NCI-H2081 (cell line): Measurements from ENCODE around the gene NMUR1.

Experiments
- DNase-seq, 2 experiments: peaks; one replicate each; lab custom pipeline; 2025; lab: John Stamatoyannopoulos, UW

The NMUR1 gene

GRCh38 chr2:231526341-231527090, 3.7 kb downstream of the NMUR1 start:
- DNase-seq: no peak

- DNase-seq: no peak
Measured at GRCh38 chr2:231525248-231526163, 4.7 kb downstream of the NMUR1 start.

- no peak for DNase-seq
Measured at GRCh38 chr2:231524477-231525247, 5.6 kb downstream of the NMUR1 start.

- no peak for DNase-seq
Measured at GRCh38 chr2:231523451-231524285, 6.6 kb downstream of the NMUR1 start.

- DNase-seq: no peak
Measured at GRCh38 chr2:231522418-231523180, 7.6 kb downstream of the NMUR1 start.

- no peak for DNase-seq
Measured at GRCh38 chr2:231521443-231521842, 8.8 kb downstream of the NMUR1 start.

- no peak for DNase-seq
Measured at GRCh38 chr2:231519975-231520555, 10.2 kb downstream of the NMUR1 start.

- DNase-seq: no peak
Measured at GRCh38 chr2:231518771-231519170, 11.5 kb downstream of the NMUR1 start.

- DNase-seq: no peak
Measured at GRCh38 chr2:231515603-231516002, 14.6 kb downstream of the NMUR1 start.

- no peak for DNase-seq
Measured at GRCh38 chr2:231514951-231515297, 15.3 kb downstream of the NMUR1 start.

- peak; percentile 97 to 98 for DNase-seq
Measured at GRCh38 chr2:231514225-231514950, 15.9 kb downstream of the NMUR1 start.

- DNase-seq: no peak
Measured at GRCh38 chr2:231513746-231514224, 16.5 kb downstream of the NMUR1 start.

GRCh38 chr2:231512222-231512621, 18.0 kb downstream of the NMUR1 start:
- no peak for DNase-seq

- no peak for DNase-seq
Measured at GRCh38 chr2:231503766-231504165, 26.5 kb downstream of the NMUR1 start.

- DNase-seq: no peak
Measured at GRCh38 chr2:231502596-231502995, 27.6 kb downstream of the NMUR1 start.

GRCh38 chr2:231497651-231498050, 32.6 kb downstream of the NMUR1 start:
- no peak for DNase-seq

GRCh38 chr2:231494669-231495068, 35.6 kb downstream of the NMUR1 start:
- no peak for DNase-seq

GRCh38 chr2:231490801-231491200, 39.4 kb downstream of the NMUR1 start:
- no peak for DNase-seq

- no peak for DNase-seq
Measured at GRCh38 chr2:231489990-231490389, 40.3 kb downstream of the NMUR1 start.

- DNase-seq: no peak
Measured at GRCh38 chr2:231488331-231488730, 41.9 kb downstream of the NMUR1 start.
